H9 (cell line): ENCODE data around the gene ARL17B. TPM values are rescaled to one million over a fixed set of nuclear protein-coding genes. Genes with fewer than 3 reads are reported as not detected.

Source experiments
- DNase-seq: peaks from one replicate; pipeline ENCODE4 v3.0.0-alpha.2; 2017
- H2AFZ ChIP-seq: one replicate; pipeline ENCODE4 v1.6.1; 2013; ENCODE audit warnings: mild to moderate bottlenecking, low read length, control low read depth, moderate library complexity
- H2AK5ac ChIP-seq: 2 replicates; pipeline ENCODE4 v1.6.1; 2013; ENCODE audit warnings: low read length, control low read depth, mixed read lengths; ENCODE audit not compliant: insufficient read length
- H2BK120ac ChIP-seq: one replicate; pipeline ENCODE4 v1.6.1; 2013; ENCODE audit warnings: low read depth, mild to moderate bottlenecking, low read length, control low read depth, inconsistent platforms; ENCODE audit not compliant: poor library complexity, severe bottlenecking
- H2BK12ac ChIP-seq: 2 replicates; pipeline ENCODE4 v1.6.1; 2013; ENCODE audit warnings: low read length, control low read depth, mixed read lengths, low read depth; ENCODE audit not compliant: insufficient read length
- H2BK15ac ChIP-seq: 2 replicates; pipeline ENCODE4 v1.6.1; 2013; ENCODE audit warnings: low read depth, low read length, control low read depth
- H2BK20ac ChIP-seq: one replicate; pipeline ENCODE4 v1.6.1; 2013; ENCODE audit warnings: low read depth, mild to moderate bottlenecking, low read length, control low read depth, inconsistent platforms; ENCODE audit not compliant: poor library complexity, severe bottlenecking
- H2BK5ac ChIP-seq: 2 replicates; pipeline ENCODE4 v1.6.1; 2013; ENCODE audit warnings: low read length, control low read depth, mixed read lengths; ENCODE audit not compliant: insufficient read length
- H3K14ac ChIP-seq: 2 replicates; pipeline ENCODE4 v1.6.1; 2013; ENCODE audit warnings: low read length, control low read depth; ENCODE audit not compliant: insufficient read depth
- H3K18ac ChIP-seq: 2 replicates; pipeline ENCODE4 v1.6.1; 2013; ENCODE audit warnings: low read depth, mild to moderate bottlenecking, mixed read lengths, low read length, control low read depth; ENCODE audit not compliant: insufficient read length
- H3K23ac ChIP-seq: 2 replicates; pipeline ENCODE4 v1.6.1; 2013; ENCODE audit warnings: low read length, control low read depth, mixed read lengths, low read depth; ENCODE audit not compliant: insufficient read length
- H3K23me2 ChIP-seq: 2 replicates; pipeline ENCODE4 v1.6.1; 2013; ENCODE audit warnings: low read depth, mild to moderate bottlenecking, mixed read lengths, low read length, control low read depth; ENCODE audit not compliant: insufficient read length, poor library complexity, severe bottlenecking
- H3K27ac ChIP-seq: 2 replicates; pipeline ENCODE4 v1.5.1; 2013; ENCODE audit warnings: low read length, control low read depth, mixed read lengths, low read depth; ENCODE audit not compliant: insufficient read length
- H3K27me3 ChIP-seq: 2 replicates; pipeline ENCODE4 v1.6.1; 2013; ENCODE audit warnings: low read length, control low read depth, inconsistent platforms; ENCODE audit not compliant: insufficient read depth
- H3K4ac ChIP-seq: 2 replicates; pipeline ENCODE4 v1.6.1; 2013; ENCODE audit warnings: low read depth, mild to moderate bottlenecking, control low read depth, inconsistent platforms, low read length, moderate library complexity
- H3K4me1 ChIP-seq: 2 replicates; pipeline ENCODE4 v1.6.1; 2013; ENCODE audit warnings: low read length, control low read depth, inconsistent platforms; ENCODE audit not compliant: insufficient read depth
- H3K4me2 ChIP-seq: 2 replicates; pipeline ENCODE4 v1.6.1; 2013; ENCODE audit warnings: low read length, control low read depth, mixed read lengths; ENCODE audit not compliant: insufficient read length, insufficient read depth
- H3K56ac ChIP-seq: 2 replicates; pipeline ENCODE4 v1.6.1; 2013; ENCODE audit warnings: low read depth, mild to moderate bottlenecking, mixed read lengths, low read length, control low read depth; ENCODE audit not compliant: insufficient read length
- H3K79me1 ChIP-seq: 2 replicates; pipeline ENCODE4 v1.6.1; 2013; ENCODE audit warnings: low read depth, mild to moderate bottlenecking, moderate library complexity, low read length, control low read depth, inconsistent platforms; ENCODE audit not compliant: insufficient read depth, poor library complexity, severe bottlenecking
- H3K79me2 ChIP-seq: 2 replicates; pipeline ENCODE4 v1.6.1; 2013; ENCODE audit warnings: low read length, control low read depth, inconsistent platforms; ENCODE audit not compliant: insufficient read depth
- H3K9ac ChIP-seq: 2 replicates; pipeline ENCODE4 v1.6.1; 2013; ENCODE audit warnings: low read length, control low read depth, mixed read lengths; ENCODE audit not compliant: insufficient read length; ENCODE audit errors: extremely low read depth
- H3K9me3 ChIP-seq: one replicate; pipeline ENCODE4 v1.6.1; 2013; ENCODE audit warnings: low read depth, low read length, inconsistent platforms; ENCODE audit not compliant: control insufficient read depth
- H3T11ph ChIP-seq: one replicate; pipeline ENCODE4 v1.6.1; 2013; ENCODE audit warnings: mild to moderate bottlenecking, low read length, control low read depth, inconsistent platforms
- H4K20me1 ChIP-seq: one replicate; pipeline ENCODE4 v1.6.1; 2013; ENCODE audit not compliant: control insufficient read depth, insufficient read length, insufficient read depth
- H4K5ac ChIP-seq: 2 replicates; pipeline ENCODE4 v1.6.1; 2013; ENCODE audit warnings: low read depth, mild to moderate bottlenecking, mixed read lengths, low read length, control low read depth; ENCODE audit not compliant: insufficient read length
- H4K8ac ChIP-seq: replicated peaks from 2 replicates; pipeline ENCODE4 v1.6.1; 2013; ENCODE audit warnings: low read length, control low read depth, mixed read lengths, low read depth; ENCODE audit not compliant: insufficient read length
- H4K91ac ChIP-seq: 2 replicates; pipeline ENCODE4 v1.6.1; 2013; ENCODE audit warnings: low read depth, mild to moderate bottlenecking, moderate library complexity, mixed read lengths, low read length, control low read depth; ENCODE audit not compliant: insufficient read length
- H3K27ac Mint-ChIP-seq, 3 experiments: 2 replicates in 2 of 3; 3 replicates in 1 of 3; pipeline ENCODE4 v1.8.0; 2020 to 2021; ENCODE audit warnings: mixed read lengths in 3 of 3, mild to moderate bottlenecking in 1 of 3, moderate library complexity in 1 of 3
- H3K27me3 Mint-ChIP-seq: 2 replicates; pipeline ENCODE4 v1.8.0; 2021; ENCODE audit warnings: low read depth, mild to moderate bottlenecking, moderate library complexity, mixed read lengths
- H3K36me3 Mint-ChIP-seq, 3 experiments: 2 replicates in 2 of 3; 3 replicates in 1 of 3; pipeline ENCODE4 v1.8.0; 2020 to 2021; ENCODE audit warnings: low read depth in 3 of 3, mixed read lengths in 3 of 3; ENCODE audit not compliant: insufficient read depth in 1 of 3
- H3K4me1 Mint-ChIP-seq, 2 experiments: 2 replicates each; pipeline ENCODE4 v1.8.0; 2020; ENCODE audit warnings: mixed read lengths in 2 of 2
- H3K4me3 Mint-ChIP-seq, 2 experiments: 2 replicates in 1 of 2; 3 replicates in 1 of 2; pipeline ENCODE4 v1.8.0; 2020 to 2021; ENCODE audit warnings: mild to moderate bottlenecking in 2 of 2, mixed read lengths in 2 of 2, moderate library complexity in 1 of 2
- H3K9me3 Mint-ChIP-seq, 2 experiments: 2 replicates in 1 of 2; 3 replicates in 1 of 2; pipeline ENCODE4 v1.8.0; 2020; ENCODE audit warnings: mild to moderate bottlenecking in 2 of 2, mixed read lengths in 2 of 2, moderate library complexity in 1 of 2
- WGBS: extraction: QIAGEN DNeasy Blood & Tissue Kit; methylation state at CpG from one replicate; pipeline ENCODE4 v1.1.7; 2013; ENCODE audit warnings: missing lambda C conversion rate, low lambda C conversion rate, mixed read lengths; ENCODE audit not compliant: insufficient read length; ENCODE audit errors: extremely low coverage; 5-methylcytosine and 5-hydroxymethylcytosine counted together
- total RNA-seq: library from RNA; stranded (reverse); gene quantifications from 2 replicates; pipeline ENCODE4 v1.2.1, GENCODE V29; 2021
- TF ChIP-seq, protein P1 (sequence below): fragments of 200-600 bp; sonication (generic); conservative IDR thresholded peaks from 3 replicates; pipeline ENCODE4 v1.8.0; 2021; ENCODE audit warnings: antibody characterized with exemption, mild to moderate bottlenecking

The ARL17B gene
- total RNA-seq, 1 experiment from 2014 or later, result 10.8 TPM

DNA sequence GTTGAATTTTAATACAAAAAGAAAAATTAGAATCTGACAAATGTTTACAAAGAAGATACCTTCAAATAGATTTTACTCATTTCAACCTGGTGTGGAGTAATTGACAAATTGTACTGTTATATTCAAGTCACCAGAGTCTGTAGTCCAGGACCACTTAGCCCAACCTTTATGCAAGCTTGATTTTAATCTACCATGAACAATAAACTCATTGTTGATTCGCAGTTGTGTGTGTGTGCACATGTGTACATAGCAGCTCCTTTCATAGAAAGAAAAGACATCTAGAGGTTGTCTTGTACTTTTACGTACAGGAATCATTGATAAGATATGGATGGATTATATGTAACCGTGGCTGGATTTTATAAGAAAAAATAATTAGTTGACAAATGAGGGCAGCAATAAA is 87.3 kb downstream of the ARL17B start:
- Histone ChIP-seq H3K18ac (no peak overlapping the region), H3K27ac (no peak overlapping the region), H3K4me2 (no peak overlapping the region), H4K8ac (no peak overlapping the region), H2BK15ac (no peak overlapping the region), H4K20me1 (no peaks in the 10 kb centered on the region), H3K14ac (no peak overlapping the region), H4K91ac (no peak overlapping the region), H3K23ac (no peak overlapping the region), H2BK20ac (no peak overlapping the region), H2BK12ac (no peak overlapping the region), H3T11ph (no peak overlapping the region), H2BK120ac (no peak overlapping the region), H3K79me1 (peaks cover 3% of the 10 kb centered on the region), H3K27me3 (no peaks in the 10 kb centered on the region), H3K56ac (no peak overlapping the region), H3K9me3 (no peaks in the 10 kb centered on the region), H4K5ac (no peak overlapping the region), H2AK5ac (no peak overlapping the region), H3K79me2 (no peaks in the 10 kb centered on the region), H3K4ac (no peak overlapping the region), H2BK5ac (no peak overlapping the region), H2AFZ (no peak overlapping the region), H3K23me2 (no peaks in the 10 kb centered on the region), H3K9ac (no peak overlapping the region), H3K4me1 (no peaks in the 10 kb centered on the region)
- Mint-ChIP-seq H3K27ac (no peak overlapping the region), H3K4me1 (no peaks in the 10 kb centered on the region), H3K9me3 (no peaks in the 10 kb centered on the region), H3K27me3 (peaks cover 34% of the 10 kb centered on the region), H3K36me3 (no peaks in the 10 kb centered on the region; a peak in 1 of 7 replicates), H3K4me3 (no peak overlapping the region)
- TF ChIP-seq, protein P1, sequence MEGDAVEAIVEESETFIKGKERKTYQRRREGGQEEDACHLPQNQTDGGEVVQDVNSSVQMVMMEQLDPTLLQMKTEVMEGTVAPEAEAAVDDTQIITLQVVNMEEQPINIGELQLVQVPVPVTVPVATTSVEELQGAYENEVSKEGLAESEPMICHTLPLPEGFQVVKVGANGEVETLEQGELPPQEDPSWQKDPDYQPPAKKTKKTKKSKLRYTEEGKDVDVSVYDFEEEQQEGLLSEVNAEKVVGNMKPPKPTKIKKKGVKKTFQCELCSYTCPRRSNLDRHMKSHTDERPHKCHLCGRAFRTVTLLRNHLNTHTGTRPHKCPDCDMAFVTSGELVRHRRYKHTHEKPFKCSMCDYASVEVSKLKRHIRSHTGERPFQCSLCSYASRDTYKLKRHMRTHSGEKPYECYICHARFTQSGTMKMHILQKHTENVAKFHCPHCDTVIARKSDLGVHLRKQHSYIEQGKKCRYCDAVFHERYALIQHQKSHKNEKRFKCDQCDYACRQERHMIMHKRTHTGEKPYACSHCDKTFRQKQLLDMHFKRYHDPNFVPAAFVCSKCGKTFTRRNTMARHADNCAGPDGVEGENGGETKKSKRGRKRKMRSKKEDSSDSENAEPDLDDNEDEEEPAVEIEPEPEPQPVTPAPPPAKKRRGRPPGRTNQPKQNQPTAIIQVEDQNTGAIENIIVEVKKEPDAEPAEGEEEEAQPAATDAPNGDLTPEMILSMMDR, result no peak
- no CpG with 5 or more reads among the region's 3 CpGs for WGBS
- no peak for DNase-seq
